ENCODE data around the gene ZBTB1.

Gene ZBTB1, protein sequence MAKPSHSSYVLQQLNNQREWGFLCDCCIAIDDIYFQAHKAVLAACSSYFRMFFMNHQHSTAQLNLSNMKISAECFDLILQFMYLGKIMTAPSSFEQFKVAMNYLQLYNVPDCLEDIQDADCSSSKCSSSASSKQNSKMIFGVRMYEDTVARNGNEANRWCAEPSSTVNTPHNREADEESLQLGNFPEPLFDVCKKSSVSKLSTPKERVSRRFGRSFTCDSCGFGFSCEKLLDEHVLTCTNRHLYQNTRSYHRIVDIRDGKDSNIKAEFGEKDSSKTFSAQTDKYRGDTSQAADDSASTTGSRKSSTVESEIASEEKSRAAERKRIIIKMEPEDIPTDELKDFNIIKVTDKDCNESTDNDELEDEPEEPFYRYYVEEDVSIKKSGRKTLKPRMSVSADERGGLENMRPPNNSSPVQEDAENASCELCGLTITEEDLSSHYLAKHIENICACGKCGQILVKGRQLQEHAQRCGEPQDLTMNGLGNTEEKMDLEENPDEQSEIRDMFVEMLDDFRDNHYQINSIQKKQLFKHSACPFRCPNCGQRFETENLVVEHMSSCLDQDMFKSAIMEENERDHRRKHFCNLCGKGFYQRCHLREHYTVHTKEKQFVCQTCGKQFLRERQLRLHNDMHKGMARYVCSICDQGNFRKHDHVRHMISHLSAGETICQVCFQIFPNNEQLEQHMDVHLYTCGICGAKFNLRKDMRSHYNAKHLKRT

DNA sequence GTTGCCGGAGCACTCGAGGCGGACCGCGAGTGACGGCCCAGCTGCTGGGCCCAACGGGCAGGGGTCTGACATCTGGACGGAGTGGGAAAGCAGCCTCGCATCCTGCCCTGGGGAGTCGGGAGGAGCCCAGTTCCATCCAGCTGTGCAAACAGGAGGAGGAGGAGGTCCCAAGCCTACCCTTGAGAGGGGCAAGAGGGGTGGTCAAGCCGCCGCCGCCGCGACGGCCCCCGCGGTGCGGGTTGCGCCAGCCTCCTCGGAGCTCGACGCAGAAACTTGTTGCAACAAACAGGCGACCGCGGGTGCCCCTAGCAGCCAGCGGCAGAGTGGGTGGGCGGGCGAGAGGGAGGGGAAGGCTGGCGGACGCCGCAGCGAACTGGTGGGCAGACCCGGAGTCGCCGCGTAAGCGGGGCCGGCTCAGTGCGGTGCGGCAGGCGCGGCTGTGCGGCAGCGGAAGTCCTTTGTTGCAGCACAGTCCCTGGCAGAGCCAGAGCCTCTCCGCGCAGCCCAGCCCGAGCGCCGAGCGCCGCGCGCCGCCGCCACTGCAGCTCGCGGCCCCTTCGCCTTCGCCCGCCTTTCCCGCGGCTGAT lies at the start of gene ZBTB1:
ZBTB1 (plus strand) TSS at position 461 of the 587 bp plus-strand sequence. CDS start 16,735 bp downstream, outside the sequence.
- peak; percentile 65 for DNase-seq (ENCODE audit: low read depth)

DNA sequence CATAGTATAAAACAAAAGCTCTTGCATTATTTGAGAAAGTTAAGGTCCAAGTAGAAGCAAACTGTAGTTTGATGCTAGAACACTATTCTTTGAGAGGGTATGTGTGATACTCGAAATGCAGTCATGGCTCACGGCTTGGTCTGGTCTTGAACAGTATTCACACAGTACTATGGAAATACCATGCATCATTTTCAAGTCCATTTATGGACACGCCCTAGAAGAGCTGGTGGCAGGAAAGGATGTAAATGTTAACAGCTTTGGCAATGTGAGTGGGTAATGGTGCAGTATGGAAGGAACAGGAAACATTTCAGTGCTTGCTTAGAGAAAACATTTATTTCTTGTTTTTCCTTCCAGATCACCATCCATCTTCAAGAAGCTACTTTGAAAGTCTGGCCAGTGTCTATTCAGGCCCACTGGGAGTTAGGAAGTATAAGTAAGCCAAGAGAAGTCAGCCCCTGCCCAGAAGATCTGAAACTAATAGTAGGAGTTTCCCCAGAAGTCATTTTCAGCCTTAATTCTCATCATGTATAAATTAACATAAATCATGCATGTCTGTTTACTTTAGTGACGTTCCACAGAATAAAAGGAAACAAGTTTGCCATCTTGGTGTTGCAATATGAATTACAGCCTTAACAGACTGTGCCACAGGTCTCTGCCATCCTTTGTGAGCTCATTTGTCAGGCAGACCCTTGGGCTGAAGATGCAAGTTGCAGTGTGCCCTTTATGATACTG lies 45.0 kb upstream of the ZBTB1 start:
- no peak for DNase-seq (ENCODE audit: low read depth)

DNA sequence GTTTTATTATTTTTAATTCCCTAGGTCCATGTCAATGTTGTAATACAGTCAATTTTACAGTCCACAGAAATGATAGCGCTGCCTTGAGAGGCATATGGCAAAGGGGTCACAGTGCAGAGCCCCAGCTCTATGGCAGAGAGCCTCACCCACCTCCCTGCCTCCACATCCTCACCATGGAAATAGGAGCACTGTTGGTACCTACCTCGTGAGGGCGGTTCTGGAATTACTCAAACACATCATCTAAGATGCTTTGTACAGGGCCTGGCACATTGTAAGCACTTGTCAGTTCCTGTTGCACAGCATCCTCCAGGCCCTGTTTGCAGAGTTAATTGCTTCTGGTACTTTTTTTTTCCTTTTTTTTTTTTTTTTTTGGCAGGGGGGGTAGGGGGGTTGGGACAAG lies 43.3 kb upstream of the ZBTB1 start:
- no peak for DNase-seq (ENCODE audit: low read depth)

DNA sequence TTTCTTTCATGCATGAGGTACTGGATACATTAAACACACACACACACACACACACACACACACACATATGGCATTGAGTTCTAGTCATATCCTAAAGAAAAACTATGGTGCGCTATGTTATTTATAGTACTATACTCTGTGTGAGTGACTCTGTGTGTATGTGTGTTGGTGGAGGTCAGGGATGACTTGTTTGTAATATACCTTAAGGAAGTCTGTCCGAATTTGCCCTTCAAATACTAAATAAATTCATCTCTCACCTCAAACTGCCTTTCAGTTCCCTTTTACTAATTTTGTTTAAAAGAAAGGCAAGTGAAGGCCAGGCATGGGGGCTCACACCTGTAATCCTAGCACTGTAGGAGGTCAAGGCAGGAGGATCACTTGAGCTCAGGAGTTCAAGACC lies 41.4 kb upstream of the ZBTB1 start:
- DNase-seq (ENCODE audit: low read depth): no peak

DNA sequence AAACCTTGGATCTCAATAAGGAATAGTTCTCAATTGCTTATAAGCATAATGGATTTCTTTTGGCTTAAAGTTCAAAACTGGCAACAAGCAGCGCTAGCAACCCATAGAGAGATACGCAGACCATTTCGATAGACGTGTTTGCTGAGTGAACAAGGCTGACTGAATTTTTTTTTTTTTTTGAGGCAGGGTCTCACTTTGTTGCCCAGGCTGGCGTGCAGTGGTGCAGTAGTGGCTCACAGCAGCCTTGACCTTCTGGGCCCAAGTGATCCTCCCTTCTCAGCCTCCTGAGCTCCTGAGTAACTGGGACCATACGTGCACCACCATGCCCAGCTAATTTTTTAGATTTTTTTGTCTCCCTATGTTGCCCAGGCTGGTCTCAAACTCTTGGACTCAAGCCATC lies 40.7 kb upstream of the ZBTB1 start:
- no peak for DNase-seq (ENCODE audit: low read depth)

DNA sequence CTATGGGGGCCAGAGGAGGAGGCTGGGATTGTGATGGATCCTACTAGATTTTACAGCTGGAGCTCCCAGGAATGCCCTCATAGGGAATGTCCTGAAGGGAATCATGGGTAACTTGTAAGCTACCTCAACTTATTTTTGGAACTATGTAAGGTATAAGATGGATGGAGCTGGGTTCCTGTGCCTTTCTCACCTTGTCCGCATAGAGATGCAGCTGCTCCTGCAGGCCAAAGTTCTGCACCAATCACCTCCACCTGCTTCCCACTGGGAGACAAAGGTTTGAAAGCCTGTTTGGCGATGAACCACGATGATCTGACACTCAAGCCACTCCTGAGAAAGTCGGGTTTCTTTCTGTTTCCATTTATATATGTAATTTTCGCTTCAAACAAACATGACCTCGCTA lies 39.9 kb upstream of the ZBTB1 start:
- DNase-seq (ENCODE audit: low read depth): no peak

DNA sequence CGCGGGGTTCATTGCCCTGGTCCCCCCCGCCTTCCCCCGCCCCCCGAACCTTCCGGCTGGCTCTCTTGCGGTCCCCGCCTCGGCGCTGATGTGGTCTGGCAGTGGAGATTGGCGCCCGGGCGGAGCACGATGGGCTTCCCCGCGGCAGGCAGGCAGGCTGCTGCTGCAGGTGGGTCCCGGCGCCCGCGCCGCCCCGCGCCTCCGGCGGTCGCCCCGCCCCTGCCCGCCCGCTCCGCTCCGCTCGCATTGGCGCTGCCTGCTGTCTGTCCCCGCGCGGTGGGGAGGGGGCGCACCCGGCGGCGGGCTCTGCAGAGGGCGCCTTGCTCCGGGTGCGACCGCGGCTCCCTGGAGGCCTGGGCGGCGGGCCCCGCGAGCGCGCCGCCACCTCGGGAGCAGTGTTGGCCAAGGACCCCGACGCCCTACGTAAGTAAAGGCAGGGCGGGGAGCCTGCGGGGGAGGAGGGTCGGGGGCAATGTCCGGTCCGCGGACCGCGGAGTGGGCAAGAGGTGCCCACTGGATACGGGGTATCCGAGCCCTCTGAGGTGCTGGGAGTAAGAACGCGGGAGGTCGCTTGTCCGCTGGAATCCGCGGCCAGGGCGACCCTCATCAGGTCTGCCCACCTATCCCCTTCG lies 39.3 kb upstream of the ZBTB1 start, which contains the start of gene AKAP5:
AKAP5 (plus strand) TSS at position 309 of the 632 bp plus-strand sequence. CDS start 2,896 bp downstream, outside the sequence.
- DNase-seq (ENCODE audit: low read depth): peak; percentile 25

DNA sequence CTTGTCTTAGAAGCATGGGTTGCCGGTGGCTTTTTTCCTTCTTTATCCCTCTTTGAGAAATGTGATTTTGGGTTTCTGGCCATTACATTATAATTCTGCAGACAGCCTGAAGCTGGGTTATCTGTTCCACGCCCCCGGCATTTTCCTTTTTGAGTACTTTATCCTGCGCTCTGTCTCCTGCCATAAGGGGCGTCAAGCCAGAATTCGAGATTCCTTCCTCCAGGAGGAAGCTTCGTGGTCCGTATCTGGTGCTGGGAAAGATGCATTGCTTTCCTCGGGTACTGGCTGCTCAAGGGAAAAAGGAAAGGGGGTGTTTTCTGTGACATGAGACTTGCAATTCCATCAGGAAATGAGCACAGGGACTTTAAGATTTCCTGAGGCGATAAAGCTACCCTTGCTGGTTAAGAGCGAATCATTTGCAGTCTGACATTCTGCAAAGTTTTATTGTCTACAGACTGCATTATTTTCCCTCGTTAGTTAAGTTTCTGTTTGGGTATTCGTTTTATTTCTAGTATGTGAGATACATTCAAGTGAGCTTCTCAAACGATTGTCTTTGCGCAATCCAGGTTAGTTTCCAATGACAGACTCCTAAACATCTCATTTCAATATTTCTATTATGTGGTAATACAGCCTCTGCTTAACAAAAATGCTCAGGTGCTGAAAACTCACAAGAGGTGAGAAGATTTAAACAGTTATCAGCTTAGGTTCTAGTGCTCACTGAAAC lies 38.6 kb upstream of the ZBTB1 start:
- no peak for DNase-seq (ENCODE audit: low read depth)

DNA sequence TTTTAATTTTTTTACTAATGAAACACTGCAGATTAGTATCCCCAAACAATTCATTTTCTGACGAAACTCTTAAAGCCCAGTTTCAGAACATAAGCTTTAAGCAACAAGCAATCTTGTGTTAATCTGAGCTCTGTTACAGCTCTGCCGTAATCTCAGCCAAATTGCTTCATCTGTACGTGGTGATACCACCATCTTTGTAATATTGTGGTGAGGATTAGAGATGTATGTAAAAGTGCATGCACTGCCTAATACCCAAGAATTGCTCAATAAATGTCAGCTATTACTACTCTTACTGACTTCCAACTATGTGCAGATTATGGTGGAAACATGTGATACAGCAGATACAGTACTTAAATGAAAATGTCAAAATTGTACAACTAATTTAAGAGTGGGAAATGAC lies 37.5 kb upstream of the ZBTB1 start:
- no peak for DNase-seq (ENCODE audit: low read depth)

DNA sequence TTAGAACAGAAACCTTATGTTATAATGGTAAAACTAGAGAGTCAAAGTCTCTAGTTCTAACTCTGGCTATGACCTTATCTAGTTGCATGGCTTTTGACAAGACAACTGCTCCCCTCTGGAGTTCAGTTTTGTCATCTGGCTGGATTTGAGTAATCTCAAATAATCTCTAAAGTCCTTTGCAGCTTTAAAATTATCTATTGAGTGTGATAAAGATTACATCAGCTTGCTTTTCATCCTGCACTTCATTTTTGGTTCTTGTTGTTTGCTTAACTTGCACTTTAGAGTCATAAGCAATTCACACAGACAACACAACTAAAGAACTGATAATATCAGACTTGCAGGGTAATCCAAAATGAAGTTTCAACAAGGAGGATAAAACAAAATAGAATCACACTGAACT lies 37.0 kb upstream of the ZBTB1 start:
- no peak for DNase-seq (ENCODE audit: low read depth)

DNA sequence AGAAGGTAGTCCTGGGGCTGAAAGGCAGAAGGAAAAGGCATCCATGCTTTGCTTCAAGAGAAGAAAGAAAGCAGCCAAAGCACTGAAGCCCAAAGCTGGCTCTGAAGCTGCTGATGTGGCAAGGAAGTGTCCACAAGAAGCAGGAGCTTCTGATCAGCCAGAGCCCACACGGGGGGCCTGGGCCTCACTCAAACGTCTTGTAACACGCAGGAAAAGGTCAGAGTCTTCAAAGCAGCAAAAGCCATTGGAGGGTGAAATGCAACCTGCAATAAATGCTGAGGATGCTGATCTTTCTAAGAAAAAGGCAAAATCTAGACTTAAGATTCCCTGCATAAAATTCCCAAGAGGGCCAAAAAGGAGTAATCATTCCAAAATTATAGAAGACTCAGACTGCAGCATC lies 36.1 kb upstream of the ZBTB1 start:
- DNase-seq (ENCODE audit: low read depth): no peak

DNA sequence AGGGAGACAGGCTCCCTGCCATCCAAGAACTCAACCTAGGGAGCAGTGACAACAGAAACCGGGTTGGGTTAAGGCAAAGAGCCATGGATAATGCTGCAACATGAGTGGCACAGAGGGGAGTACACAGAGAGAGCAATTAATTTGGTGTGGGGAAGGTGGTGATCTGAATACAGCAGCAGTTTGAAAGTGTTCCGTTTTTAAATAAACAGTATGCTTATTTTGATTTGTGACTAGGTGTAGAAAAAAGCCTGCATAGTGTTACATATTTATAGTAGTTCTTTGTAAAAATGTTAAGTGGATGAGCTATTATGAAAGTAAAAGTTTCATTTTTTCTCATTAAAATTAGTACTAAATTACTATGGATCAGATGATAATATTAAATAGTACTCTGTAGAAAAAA lies 30.5 kb upstream of the ZBTB1 start:
- DNase-seq (ENCODE audit: low read depth): no peak

DNA sequence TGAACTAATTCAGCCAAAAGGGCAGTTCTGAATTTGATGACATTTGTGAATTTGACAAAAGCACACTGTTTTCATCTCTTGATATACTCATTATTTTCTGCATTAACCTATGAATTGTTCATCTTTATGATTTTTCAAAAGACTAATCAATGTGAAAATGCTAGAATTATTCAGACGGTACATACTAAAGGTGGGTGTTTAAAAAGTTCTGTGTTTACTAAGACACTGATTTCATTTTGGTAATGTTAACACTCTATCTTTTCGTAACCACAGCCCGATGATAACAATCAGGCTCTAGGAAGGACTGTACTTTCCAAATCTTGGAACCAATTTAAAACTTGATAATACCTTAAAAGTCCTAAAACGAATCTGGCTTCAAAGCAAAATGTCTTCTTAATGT lies 29.9 kb upstream of the ZBTB1 start:
- DNase-seq (ENCODE audit: low read depth): no peak

DNA sequence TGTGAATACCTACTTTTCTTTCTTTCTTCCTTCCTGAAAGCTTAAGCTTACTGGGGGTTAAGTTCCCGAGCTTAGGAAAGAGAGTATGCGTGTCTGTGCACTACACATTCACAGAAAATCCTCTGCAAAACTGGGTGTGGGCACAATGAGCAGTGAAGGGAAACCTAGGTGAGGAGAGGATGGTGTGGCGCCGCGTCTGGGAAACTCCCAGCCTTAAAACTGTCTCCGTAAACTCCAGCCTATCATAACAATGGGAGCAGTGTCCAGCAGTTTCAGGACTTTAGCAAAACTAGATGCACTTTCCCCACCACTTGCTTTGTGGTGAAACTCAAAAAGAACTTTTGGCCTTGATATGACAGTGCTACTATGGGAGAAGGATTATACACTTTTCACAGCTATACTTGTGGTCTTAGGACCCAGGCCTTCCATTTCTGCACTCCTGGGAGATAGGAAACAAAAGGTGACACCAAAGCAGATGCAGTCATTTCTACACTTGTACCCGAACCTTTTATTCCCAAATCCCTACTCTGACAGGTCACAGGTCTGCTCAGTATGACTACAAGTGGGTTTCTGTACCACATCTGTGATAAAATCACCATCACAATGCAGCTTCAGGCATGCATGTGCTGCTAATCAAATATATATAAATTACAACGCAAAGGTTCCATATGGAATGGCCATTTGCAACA lies 28.8 kb upstream of the ZBTB1 start:
- DNase-seq (ENCODE audit: low read depth): no peak

DNA sequence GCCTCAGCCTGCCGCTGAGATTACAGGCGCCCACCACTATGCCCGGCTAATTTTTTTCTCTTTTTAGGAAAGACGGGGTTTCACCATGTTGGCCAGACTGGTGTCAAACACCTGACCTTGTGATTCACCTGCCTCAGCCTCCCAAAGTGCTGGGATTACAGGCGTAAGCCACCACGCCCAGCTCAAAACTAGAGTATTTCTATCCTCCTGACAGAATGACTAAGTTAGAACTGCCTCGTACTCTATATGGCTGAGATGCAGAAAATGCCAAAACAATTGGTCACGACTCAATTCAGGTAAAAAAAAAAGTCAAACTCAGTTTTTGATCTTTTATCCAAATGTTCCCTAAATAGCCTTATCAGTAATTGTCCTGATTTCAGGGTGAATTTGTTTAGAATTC lies 28.1 kb upstream of the ZBTB1 start:
- no peak for DNase-seq (ENCODE audit: low read depth)

DNA sequence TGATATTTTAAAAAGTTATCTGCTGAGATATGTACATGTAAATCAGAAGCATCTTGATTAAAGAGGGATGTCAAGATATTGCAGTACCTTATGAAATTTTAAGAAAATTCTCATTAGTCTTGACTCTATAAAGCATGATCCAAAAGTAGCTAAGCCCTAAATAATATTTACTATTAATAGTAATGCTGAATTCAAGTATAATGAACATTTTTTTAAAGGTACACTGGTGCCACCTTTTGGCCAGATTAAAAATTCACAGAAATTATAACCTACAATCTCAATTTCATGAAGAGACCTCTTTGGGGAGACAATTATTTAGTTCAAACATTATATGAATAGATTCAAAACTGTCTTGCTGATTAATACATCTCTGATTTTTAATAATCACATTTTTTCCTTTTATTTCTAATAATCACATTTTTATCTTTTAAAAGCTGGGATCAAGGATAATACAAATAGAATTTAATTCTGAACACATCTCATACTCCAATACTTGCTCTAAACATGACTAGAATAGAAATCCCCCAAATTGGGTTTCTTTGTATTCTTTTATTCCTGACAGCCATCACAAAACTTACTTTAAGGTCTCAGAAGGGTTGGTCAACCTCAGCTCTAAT lies 25.8 kb upstream of the ZBTB1 start:
- DNase-seq (ENCODE audit: low read depth): no peak

DNA sequence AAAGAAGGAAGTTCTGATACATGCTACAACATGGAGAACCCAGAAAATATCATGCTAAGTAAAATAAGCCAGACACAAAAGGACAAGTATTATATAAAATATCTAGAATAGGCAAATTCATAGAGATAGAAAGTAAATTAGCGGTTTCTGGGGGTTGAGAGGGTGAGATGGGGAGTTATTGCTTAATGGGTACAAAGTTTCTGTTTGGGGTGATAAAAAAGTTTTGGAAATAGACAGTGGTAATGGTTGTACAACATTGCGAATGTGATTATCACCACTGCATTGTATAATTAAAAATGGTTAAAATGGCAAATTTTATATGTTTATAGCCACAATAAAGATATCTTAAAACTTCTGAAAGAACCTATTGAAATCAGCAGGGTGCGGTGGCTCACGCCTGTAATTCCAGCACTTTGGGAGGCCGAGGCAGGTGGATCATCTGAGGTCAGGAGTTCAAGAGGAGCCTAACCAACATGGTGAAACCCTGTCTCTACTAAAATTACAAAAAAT lies 15.9 kb upstream of the ZBTB1 start:
- DNase-seq (ENCODE audit: low read depth): no peak

DNA sequence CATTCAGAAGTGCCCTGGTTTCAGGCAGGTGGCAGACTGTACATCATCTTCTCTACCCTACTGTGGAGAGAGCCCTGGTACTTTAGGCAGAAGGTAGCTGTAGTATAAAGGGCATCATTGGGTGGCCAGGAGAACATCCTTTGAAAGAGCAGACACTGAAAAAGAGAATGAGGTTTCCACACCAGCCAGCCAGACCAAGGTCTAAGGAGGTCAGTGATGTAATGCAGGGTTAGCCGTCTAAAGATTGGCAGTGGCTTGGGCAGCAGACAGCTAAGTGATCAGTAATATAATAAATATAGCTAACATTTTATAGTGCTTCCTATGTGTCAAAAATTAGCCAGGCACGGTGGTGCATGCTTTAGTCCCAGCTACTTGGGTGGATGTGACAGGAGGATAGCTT lies 12.9 kb upstream of the ZBTB1 start:
- no peak for DNase-seq (ENCODE audit: low read depth)

DNA sequence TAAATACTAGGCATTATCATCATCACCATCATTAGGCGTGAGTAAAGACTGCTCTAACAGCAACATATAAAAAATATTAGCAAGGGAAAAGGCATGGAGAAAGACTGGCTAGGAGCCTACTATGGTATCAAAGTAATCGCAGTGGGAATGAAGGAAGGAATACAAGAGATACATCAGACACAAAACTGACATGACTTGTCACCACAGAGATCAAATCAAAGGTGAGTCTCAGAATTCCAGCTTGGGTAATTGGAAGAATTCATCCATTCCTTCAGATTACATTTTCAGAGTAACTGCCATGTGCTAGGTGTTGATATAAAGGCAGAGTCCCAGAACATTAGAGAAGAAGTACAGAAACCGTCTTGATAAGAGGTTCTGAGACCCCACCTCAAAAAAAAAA lies 11.1 kb upstream of the ZBTB1 start:
- DNase-seq (ENCODE audit: low read depth): no peak

DNA sequence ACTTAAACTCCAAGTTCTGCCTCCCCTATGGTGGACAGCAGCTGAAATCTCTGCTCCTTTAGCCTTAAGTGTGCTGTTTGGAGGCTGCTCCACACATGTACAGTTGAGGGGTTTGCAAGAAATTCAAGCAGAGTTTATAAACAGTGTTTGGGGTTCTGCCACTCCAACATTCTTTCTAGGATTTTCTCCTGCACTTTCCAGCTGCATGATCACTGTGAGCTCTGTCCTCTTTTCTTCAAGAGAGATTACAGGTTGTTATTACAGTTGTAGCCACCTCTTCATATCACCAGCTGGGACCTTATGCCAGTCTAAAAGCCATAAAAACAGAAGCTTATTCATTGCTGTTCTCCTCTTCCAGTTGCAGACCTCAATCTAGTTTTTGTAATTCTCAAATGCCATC lies 9.3 kb upstream of the ZBTB1 start:
- no peak for DNase-seq (ENCODE audit: low read depth)
